ENCODE results near the gene RXFP4.

- TF ChIP-seq EP300 (IDR thresholded peaks at IDR 0.05): no peak
- TF ChIP-seq, protein P1, sequence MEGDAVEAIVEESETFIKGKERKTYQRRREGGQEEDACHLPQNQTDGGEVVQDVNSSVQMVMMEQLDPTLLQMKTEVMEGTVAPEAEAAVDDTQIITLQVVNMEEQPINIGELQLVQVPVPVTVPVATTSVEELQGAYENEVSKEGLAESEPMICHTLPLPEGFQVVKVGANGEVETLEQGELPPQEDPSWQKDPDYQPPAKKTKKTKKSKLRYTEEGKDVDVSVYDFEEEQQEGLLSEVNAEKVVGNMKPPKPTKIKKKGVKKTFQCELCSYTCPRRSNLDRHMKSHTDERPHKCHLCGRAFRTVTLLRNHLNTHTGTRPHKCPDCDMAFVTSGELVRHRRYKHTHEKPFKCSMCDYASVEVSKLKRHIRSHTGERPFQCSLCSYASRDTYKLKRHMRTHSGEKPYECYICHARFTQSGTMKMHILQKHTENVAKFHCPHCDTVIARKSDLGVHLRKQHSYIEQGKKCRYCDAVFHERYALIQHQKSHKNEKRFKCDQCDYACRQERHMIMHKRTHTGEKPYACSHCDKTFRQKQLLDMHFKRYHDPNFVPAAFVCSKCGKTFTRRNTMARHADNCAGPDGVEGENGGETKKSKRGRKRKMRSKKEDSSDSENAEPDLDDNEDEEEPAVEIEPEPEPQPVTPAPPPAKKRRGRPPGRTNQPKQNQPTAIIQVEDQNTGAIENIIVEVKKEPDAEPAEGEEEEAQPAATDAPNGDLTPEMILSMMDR (IDR thresholded peaks at IDR 0.05): no peak
Measured at GRCh38 chr1:155950829-155951228, 9.4 kb downstream of the RXFP4 start.
